Thyroid gland (tissue), 4 donors: ENCODE results near the gene REM1.

Experiments
- POLR2A ChIP-seq, 2 donors: fragments of 450-650 bp; IDR thresholded peaks; one replicate each; pipeline ENCODE4 v1.6.1; 2017; ENCODE audit warnings: antibody characterized with exemption in 2 of 2, mild to moderate bottlenecking in 2 of 2, moderate library complexity in 1 of 2
- TF ChIP-seq, protein P1 (sequence below), 6 experiments: fragments of 200-600 bp in 3 of 6; fragments of 450-650 bp in 3 of 6; sonication (generic) in 3 of 6; IDR thresholded peaks; one replicate each; pipeline ENCODE4 v1.5.1; 2016 to 2019; ENCODE audit warnings: antibody characterized with exemption in 6 of 6, mild to moderate bottlenecking in 2 of 6, inconsistent platforms in 1 of 6, moderate library complexity in 1 of 6

DNA sequence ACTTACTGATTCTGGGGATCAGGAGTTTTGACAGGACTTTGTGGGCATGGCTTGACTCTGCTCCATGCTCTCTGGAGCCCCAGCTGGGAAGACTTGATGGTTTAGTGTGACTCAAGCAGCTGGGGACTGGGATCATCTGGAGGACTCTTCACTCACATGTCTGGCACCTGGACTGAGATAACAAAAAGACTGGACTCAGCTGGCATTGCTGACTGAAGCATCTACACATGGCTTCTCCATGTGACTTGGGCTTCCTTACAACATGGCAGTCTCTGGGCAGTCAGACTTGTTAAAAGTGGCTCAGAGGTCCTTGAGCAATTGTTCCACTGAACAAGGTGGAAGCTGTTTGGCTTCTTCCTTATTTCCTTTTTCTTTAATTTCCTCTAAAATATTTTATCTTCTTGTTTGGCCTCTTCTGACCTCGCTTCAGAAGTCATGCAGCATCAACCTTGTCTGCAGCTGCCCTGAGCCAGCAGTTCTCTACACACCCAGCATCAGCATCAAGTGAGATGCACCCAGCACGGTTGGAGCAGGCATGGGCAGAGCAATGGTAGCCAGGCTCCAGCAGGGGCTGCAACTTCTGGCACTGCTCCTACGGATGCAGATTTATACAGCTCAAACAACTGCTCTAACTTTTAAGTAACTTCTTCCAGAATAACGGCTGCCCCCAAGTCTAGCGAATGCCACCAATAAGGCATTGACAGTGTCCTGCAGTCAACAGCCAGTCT, 33.6 kb downstream of the REM1 start:
- TF ChIP-seq, protein P1, sequence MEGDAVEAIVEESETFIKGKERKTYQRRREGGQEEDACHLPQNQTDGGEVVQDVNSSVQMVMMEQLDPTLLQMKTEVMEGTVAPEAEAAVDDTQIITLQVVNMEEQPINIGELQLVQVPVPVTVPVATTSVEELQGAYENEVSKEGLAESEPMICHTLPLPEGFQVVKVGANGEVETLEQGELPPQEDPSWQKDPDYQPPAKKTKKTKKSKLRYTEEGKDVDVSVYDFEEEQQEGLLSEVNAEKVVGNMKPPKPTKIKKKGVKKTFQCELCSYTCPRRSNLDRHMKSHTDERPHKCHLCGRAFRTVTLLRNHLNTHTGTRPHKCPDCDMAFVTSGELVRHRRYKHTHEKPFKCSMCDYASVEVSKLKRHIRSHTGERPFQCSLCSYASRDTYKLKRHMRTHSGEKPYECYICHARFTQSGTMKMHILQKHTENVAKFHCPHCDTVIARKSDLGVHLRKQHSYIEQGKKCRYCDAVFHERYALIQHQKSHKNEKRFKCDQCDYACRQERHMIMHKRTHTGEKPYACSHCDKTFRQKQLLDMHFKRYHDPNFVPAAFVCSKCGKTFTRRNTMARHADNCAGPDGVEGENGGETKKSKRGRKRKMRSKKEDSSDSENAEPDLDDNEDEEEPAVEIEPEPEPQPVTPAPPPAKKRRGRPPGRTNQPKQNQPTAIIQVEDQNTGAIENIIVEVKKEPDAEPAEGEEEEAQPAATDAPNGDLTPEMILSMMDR (IDR thresholded peaks at IDR 0.05) = no peak
- TF ChIP-seq POLR2A (IDR thresholded peaks at IDR 0.05) = no peak
